Measurements from ENCODE around the gene POLDIP2. TPM values are rescaled to one million over a fixed set of nuclear protein-coding genes. Genes with fewer than 3 reads are reported as not detected.

POLDIP2 gene
- total and polyA plus RNA-seq, 9 of the 15 experiments (the other 6 are each of a cell fraction or from before 2014, with no cell fraction given): 22.0 to 137 (median 104) TPM

DNA sequence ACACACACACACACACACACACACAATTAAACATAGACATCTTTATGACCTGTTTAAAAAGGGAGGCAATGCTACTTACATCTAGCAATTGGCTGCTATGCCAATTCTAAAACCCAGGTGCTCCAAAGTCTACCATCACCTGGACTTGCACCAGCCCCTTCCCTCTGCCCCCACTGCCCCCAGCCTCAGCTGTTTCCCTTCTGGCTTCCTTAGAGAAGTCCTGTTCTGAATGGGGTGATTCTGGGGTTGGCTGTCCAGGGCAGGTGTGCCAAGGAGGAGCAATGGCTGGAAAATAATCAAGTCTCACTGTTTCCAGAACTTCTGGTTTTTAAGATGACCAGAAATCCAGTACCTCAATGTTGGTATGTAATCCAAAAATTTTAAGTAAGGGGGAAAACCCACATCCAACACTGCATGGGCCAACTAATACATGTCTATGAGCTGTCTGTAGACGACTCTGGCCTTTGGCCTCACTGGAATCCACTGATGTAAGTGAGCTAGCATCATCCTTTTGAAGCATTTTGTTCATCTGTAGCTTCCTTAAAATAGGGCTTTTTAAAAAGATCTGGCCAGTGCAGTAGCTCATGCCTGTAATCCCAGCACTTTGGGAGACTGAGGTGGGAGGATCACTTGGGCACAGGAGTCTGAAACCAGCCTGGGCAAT is 24.1 kb downstream of the POLDIP2 start:
- Histone ChIP-seq H3K27me3 (ENCODE audit: control insufficient read depth in 2 of 2, insufficient read depth in 2 of 2, low read length in 2 of 2) (no peaks in the 10 kb centered on the region), H2AFZ (ENCODE audit: low read depth, low read length) (no peak overlapping the region), H3K4me2 (ENCODE audit: insufficient read depth, low read length) (no peak overlapping the region), H3K9me1 (ENCODE audit: control insufficient read depth, insufficient read depth, low read length) (no peaks in the 10 kb centered on the region), H3K79me2 (ENCODE audit: control insufficient read depth, insufficient read depth, low read length) (peaks cover 33% of the 10 kb centered on the region), H3K9me3 (replicated peaks; ENCODE audit: control insufficient read depth, insufficient read depth, low read depth, low read length) (no peaks in the 10 kb centered on the region), H3K4me3 (no peak overlapping the region), H4K20me1 (replicated peaks; ENCODE audit: control insufficient read depth, insufficient read depth, low read length) (peaks cover 14% of the 10 kb centered on the region), H3K27ac (ENCODE audit: extremely low read depth, low read depth, low read length) (no peak overlapping the region), H3K36me3 (ENCODE audit: control insufficient read depth, insufficient read depth, low read length) (peaks cover 29% of the 10 kb centered on the region), H3K4me1 (replicated peaks in 1 of 2; ENCODE audit: control insufficient read depth in 2 of 2, insufficient read depth in 2 of 2, low read length in 2 of 2) (peaks cover 17 to 19% of the 10 kb centered on the region in 2 experiments; a peak in 4 of 5 replicates), H3K9ac (ENCODE audit: insufficient read depth in 1 of 2, low read depth in 2 of 2, low read length in 2 of 2) (no peak overlapping the region)
- POLR2A ChIA-PET: interaction anchor here (0.6 to 6.5 kb wide), 5 partner anchors 15 to 369 kb away, joined by 3 to 62 read pairs (median 3); partner anchors contain the start of genes POLDIP2 and TMEM97
- DNase-seq (ENCODE audit: extremely low read depth in 1 of 4, low spot score in 3 of 4) (no peak), ATAC-seq (no peak), FAIRE-seq (no peak)
- intact Hi-C loops (cut with micrococcal nuclease) (no loop called here), in situ Hi-C loops (cut with MboI) (no loop called here)
- BruUV-seq (replicated peaks): no TSS peak
- 13% methylated on average over 1 of the region's 1 CpG for WGBS (ENCODE audit: insufficient coverage, low coverage, missing lambda C conversion rate)
- CTCF ChIA-PET (ENCODE audit: low intra/inter-chr PET ratio): no interaction called here
- TF ChIP-seq EP300 (IDR thresholded peaks at IDR 0.05; ENCODE audit: low read length): no peak
- TF ChIP-seq, protein P1, sequence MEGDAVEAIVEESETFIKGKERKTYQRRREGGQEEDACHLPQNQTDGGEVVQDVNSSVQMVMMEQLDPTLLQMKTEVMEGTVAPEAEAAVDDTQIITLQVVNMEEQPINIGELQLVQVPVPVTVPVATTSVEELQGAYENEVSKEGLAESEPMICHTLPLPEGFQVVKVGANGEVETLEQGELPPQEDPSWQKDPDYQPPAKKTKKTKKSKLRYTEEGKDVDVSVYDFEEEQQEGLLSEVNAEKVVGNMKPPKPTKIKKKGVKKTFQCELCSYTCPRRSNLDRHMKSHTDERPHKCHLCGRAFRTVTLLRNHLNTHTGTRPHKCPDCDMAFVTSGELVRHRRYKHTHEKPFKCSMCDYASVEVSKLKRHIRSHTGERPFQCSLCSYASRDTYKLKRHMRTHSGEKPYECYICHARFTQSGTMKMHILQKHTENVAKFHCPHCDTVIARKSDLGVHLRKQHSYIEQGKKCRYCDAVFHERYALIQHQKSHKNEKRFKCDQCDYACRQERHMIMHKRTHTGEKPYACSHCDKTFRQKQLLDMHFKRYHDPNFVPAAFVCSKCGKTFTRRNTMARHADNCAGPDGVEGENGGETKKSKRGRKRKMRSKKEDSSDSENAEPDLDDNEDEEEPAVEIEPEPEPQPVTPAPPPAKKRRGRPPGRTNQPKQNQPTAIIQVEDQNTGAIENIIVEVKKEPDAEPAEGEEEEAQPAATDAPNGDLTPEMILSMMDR (IDR thresholded peaks at IDR 0.05 in 2 of 3, conservative IDR thresholded peaks at IDR 0.05 in 1 of 3; ENCODE audit: insufficient read depth in 2 of 3, low read depth in 1 of 3, low read length in 3 of 3): no peak
- TF ChIP-seq, protein P2, sequence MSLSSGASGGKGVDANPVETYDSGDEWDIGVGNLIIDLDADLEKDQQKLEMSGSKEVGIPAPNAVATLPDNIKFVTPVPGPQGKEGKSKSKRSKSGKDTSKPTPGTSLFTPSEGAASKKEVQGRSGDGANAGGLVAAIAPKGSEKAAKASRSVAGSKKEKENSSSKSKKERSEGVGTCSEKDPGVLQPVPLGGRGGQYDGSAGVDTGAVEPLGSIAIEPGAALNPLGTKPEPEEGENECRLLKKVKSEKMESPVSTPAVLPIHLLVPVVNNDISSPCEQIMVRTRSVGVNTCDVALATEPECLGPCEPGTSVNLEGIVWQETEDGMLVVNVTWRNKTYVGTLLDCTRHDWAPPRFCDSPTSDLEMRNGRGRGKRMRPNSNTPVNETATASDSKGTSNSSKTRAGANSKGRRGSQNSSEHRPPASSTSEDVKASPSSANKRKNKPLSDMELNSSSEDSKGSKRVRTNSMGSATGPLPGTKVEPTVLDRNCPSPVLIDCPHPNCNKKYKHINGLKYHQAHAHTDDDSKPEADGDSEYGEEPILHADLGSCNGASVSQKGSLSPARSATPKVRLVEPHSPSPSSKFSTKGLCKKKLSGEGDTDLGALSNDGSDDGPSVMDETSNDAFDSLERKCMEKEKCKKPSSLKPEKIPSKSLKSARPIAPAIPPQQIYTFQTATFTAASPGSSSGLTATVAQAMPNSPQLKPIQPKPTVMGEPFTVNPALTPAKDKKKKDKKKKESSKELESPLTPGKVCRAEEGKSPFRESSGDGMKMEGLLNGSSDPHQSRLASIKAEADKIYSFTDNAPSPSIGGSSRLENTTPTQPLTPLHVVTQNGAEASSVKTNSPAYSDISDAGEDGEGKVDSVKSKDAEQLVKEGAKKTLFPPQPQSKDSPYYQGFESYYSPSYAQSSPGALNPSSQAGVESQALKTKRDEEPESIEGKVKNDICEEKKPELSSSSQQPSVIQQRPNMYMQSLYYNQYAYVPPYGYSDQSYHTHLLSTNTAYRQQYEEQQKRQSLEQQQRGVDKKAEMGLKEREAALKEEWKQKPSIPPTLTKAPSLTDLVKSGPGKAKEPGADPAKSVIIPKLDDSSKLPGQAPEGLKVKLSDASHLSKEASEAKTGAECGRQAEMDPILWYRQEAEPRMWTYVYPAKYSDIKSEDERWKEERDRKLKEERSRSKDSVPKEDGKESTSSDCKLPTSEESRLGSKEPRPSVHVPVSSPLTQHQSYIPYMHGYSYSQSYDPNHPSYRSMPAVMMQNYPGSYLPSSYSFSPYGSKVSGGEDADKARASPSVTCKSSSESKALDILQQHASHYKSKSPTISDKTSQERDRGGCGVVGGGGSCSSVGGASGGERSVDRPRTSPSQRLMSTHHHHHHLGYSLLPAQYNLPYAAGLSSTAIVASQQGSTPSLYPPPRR (CRISPR knock-in tag; IDR thresholded peaks at IDR 0.05; ENCODE audit: borderline replicate concordance): no peak
- no peak for TF ChIP-seq ZNF766 (CRISPR knock-in tag; conservative IDR thresholded peaks at IDR 0.05)
- no peak for TF ChIP-seq ZNF3 (CRISPR knock-in tag; IDR thresholded peaks at IDR 0.05)
- no peak for TF ChIP-seq U2AF2 (optimal IDR thresholded peaks at IDR 0.05; ENCODE audit: low read depth, low read length)
- TF ChIP-seq, protein P3, sequence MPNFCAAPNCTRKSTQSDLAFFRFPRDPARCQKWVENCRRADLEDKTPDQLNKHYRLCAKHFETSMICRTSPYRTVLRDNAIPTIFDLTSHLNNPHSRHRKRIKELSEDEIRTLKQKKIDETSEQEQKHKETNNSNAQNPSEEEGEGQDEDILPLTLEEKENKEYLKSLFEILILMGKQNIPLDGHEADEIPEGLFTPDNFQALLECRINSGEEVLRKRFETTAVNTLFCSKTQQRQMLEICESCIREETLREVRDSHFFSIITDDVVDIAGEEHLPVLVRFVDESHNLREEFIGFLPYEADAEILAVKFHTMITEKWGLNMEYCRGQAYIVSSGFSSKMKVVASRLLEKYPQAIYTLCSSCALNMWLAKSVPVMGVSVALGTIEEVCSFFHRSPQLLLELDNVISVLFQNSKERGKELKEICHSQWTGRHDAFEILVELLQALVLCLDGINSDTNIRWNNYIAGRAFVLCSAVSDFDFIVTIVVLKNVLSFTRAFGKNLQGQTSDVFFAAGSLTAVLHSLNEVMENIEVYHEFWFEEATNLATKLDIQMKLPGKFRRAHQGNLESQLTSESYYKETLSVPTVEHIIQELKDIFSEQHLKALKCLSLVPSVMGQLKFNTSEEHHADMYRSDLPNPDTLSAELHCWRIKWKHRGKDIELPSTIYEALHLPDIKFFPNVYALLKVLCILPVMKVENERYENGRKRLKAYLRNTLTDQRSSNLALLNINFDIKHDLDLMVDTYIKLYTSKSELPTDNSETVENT (CRISPR knock-in tag; IDR thresholded peaks at IDR 0.05): no peak
- TF ChIP-seq, protein P4, sequence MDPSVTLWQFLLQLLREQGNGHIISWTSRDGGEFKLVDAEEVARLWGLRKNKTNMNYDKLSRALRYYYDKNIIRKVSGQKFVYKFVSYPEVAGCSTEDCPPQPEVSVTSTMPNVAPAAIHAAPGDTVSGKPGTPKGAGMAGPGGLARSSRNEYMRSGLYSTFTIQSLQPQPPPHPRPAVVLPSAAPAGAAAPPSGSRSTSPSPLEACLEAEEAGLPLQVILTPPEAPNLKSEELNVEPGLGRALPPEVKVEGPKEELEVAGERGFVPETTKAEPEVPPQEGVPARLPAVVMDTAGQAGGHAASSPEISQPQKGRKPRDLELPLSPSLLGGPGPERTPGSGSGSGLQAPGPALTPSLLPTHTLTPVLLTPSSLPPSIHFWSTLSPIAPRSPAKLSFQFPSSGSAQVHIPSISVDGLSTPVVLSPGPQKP (CRISPR knock-in tag; IDR thresholded peaks at IDR 0.05): no peak
- TF ChIP-seq TCF3 (CRISPR knock-in tag; IDR thresholded peaks at IDR 0.05): no peak
- TF ChIP-seq TRIM24 (IDR thresholded peaks at IDR 0.05): no peak
- no peak for TF ChIP-seq ZNF384 (IDR thresholded peaks at IDR 0.05; ENCODE audit: low read depth, low read length)
- no peak for TF ChIP-seq SLC30A9 (CRISPR knock-in tag; IDR thresholded peaks at IDR 0.05)

Measured in K562 (cell line).